SK-N-MC (cell line): ENCODE results near the gene RGS9.

Experiments
- EZH2 ChIP-seq: fragments of 200-600 bp; sonication (generic); IDR thresholded peaks from one replicate; pipeline ENCODE4 v1.6.1; 2017; ENCODE audit warnings: antibody characterized with exemption
- POLR2AphosphoS5 ChIP-seq: IDR thresholded peaks from 2 replicates; pipeline ENCODE4 v1.6.1; 2012; ENCODE audit warnings: mild to moderate bottlenecking, low read depth, low read length, borderline replicate concordance

DNA sequence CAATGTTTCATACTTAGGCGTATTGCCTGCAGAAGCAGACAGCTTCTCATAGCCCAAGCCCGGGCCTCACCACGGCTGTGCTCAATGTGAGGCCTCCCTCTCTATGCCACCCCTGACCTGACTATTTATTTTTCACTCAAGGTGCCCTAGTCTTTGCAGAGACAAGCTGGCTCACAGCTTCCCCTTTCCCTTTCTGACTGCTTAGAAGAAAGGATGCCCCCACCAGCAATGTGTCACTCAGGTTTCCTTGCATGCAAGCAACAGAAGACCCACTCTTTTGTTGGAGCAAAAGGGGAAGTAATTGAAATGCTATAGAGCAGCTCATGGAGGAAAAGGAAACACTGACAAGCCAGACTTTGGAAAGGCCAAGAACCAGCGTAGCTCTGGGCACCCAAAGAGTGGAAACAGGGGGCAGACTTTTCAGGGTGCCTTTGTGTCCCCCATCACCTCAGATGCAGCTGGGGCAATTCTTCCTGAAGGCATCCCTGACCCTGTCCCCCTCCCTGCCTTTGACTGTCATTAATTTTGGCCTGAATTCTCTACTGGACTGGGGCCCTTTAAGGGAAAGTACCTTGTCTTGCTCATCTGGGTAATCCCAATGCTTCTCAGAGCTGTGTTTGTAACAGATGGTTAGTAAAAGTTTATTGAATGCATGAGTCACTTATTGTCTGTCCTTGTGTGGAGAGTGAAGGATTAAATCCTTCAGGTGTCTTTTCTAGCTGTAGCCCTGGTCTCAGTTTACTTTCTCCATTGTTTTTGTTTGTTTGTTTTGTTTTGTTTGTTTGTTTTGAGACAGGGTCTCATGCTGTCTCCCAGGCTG lies 17.8 kb downstream of the RGS9 start:
- TF ChIP-seq POLR2AphosphoS5 (no peak), EZH2 (no peak)
